HepG2 (cell line): Measurements from ENCODE around the gene FXYD5. TPM values are rescaled to one million over a fixed set of nuclear protein-coding genes. Genes with fewer than 3 reads are reported as not detected.

Experiments used
- ATAC-seq: fragments of 200-7000 bp; cut with Tn5 transposase; 3 replicates; pipeline ENCODE4 v1.9.1; 2020; ENCODE audit warnings: mild to moderate bottlenecking, moderate library complexity
- BruUV-seq: library from RNA; stranded (reverse); fragments of 400-500 nt; replicated peaks from 2 replicates; lab custom pipeline; 2021; lab: Mats Ljungman, UMichigan
- CTCF ChIA-PET: fragments of 300-600 bp; formaldehyde crosslinking; extraction: SDS; loops from one replicate; lab custom pipeline; 2021; ENCODE audit warnings: low total read pairs, inconsistent platforms, low intra/inter-chr PET ratio; lab: Yijun Ruan, JAX
- POLR2A ChIA-PET: fragments of 350-600 bp; sonication (Branson Sonifier 250); formaldehyde crosslinking; loops from one replicate; lab custom pipeline; 2020; ENCODE audit warnings: antibody characterized with exemption, inconsistent platforms; lab: Yijun Ruan, JAX
- DNase-seq: peaks from one replicate; pipeline ENCODE4 v3.0.0-alpha.2; 2015; ENCODE audit warnings: low spot score
- FAIRE-seq: peaks from 3 replicates; lab custom pipeline; 2011; peaks lifted over from hg19 to GRCh38; lab: Jason Lieb, UNC
- H2AFZ ChIP-seq: one replicate; pipeline ENCODE4 v1.6.1; 2011; ENCODE audit warnings: low read length, inconsistent platforms
- H3K27ac ChIP-seq: fragments of 300-600 bp; 3 replicates; pipeline ENCODE4 v1.8.0; 2011; ENCODE audit warnings: mixed run types, mild to moderate bottlenecking, mixed read lengths, low read length, inconsistent platforms; ENCODE audit not compliant: insufficient read depth; ENCODE audit errors: extremely low read length
- H3K27me3 ChIP-seq, 2 experiments: fragments of 200-600 bp in 1 of 2; 2 replicates in 1 of 2; 3 replicates in 1 of 2; pipeline versions ENCODE4 v1.6.0 to v1.8.0; 2011; ENCODE audit warnings: low read length in 2 of 2, mild to moderate bottlenecking in 2 of 2, moderate library complexity in 2 of 2, inconsistent platforms in 1 of 2; ENCODE audit not compliant: insufficient read depth in 2 of 2, control insufficient read depth in 1 of 2
- H3K36me3 ChIP-seq, 2 experiments: fragments of 200-600 bp in 1 of 2; replicated peaks in 1 of 2; 2 replicates in 1 of 2; 3 replicates in 1 of 2; pipeline versions ENCODE4 v1.5.1 to v1.8.0; 2011; ENCODE audit warnings: low read length in 2 of 2, inconsistent platforms in 1 of 2; ENCODE audit not compliant: insufficient read depth in 2 of 2, control insufficient read depth in 1 of 2
- H3K4me1 ChIP-seq: 2 replicates; pipeline ENCODE4 v1.5.1; 2012; ENCODE audit warnings: low read length, inconsistent platforms; ENCODE audit not compliant: insufficient read depth
- H3K4me2 ChIP-seq: 2 replicates; pipeline ENCODE4 v1.6.0; 2011; ENCODE audit warnings: low read depth, low read length, inconsistent platforms
- H3K4me3 ChIP-seq, 3 experiments: fragments of 200-600 bp in 1 of 3; sonication (generic), shearing (Covaris generic) in 1 of 3; replicated peaks in 1 of 3; 2 replicates each; pipeline ENCODE4 v1.5.1; 2011 to 2016; ENCODE audit warnings: low read length in 3 of 3, inconsistent platforms in 2 of 3, low read depth in 2 of 3, mild to moderate bottlenecking in 2 of 3, control low read depth in 1 of 3, mixed read lengths in 1 of 3; ENCODE audit not compliant: insufficient read depth in 1 of 3
- H3K79me2 ChIP-seq: one replicate; pipeline ENCODE4 v1.6.1; 2011; ENCODE audit warnings: low read length, inconsistent platforms; ENCODE audit not compliant: insufficient read depth
- H3K9ac ChIP-seq: 2 replicates; pipeline ENCODE4 v1.6.0; 2011; ENCODE audit warnings: mild to moderate bottlenecking, low read depth, low read length, inconsistent platforms; ENCODE audit not compliant: insufficient read depth
- H3K9me3 ChIP-seq: 2 replicates; pipeline ENCODE4 v1.5.1; 2012; ENCODE audit warnings: mild to moderate bottlenecking, low read length
- H4K20me1 ChIP-seq: 2 replicates; pipeline ENCODE4 v1.6.0; 2011; ENCODE audit warnings: inconsistent platforms, mild to moderate bottlenecking, low read length, moderate library complexity; ENCODE audit not compliant: insufficient read depth
- DNMT3B ChIP-seq: conservative IDR thresholded peaks from 2 replicates; pipeline ENCODE4 v1.6.1; 2016; ENCODE audit warnings: missing biosample characterization, control low read depth
- HNRNPUL1 ChIP-seq: fragments of 200-400 bp; formaldehyde crosslinking; IDR thresholded peaks from 2 replicates; pipeline ENCODE4 v1.6.1; 2017; ENCODE audit warnings: low read depth, mild to moderate bottlenecking, low read length, moderate library complexity
- MNT ChIP-seq: fragments of 450-650 bp; IDR thresholded peaks from 2 replicates; pipeline ENCODE4 v1.6.1; 2016
- NFE2L1 ChIP-seq: sonication (generic); formaldehyde crosslinking; IDR thresholded peaks from 2 replicates; pipeline ENCODE4 v1.4.0; 2020; ENCODE audit warnings: missing genetic modification reagents, mild to moderate bottlenecking, borderline replicate concordance
- PHF20 ChIP-seq: sonication (generic); formaldehyde crosslinking; IDR thresholded peaks from 2 replicates; pipeline ENCODE4 v1.5.0; 2020; ENCODE audit warnings: mild to moderate bottlenecking, missing genetic modification reagents
- RAD21 ChIP-seq: fragments of 450-650 bp; formaldehyde crosslinking; IDR thresholded peaks from 2 replicates; pipeline ENCODE4 v1.5.0; 2020; ENCODE audit warnings: mild to moderate bottlenecking
- RFX5 ChIP-seq: IDR thresholded peaks from 2 replicates; pipeline ENCODE4 v1.6.1; 2011; ENCODE audit warnings: low read depth, low read length, improper control_type of control experiment
- ZNF30 ChIP-seq: sonication (generic); formaldehyde crosslinking; IDR thresholded peaks from 2 replicates; pipeline ENCODE4 v1.5.0; 2020; ENCODE audit warnings: mild to moderate bottlenecking, missing genetic modification reagents
- ZNF614 ChIP-seq: IDR thresholded peaks from 2 replicates; pipeline ENCODE4 v1.6.1; 2018; ENCODE audit warnings: missing biosample characterization, missing genetic modification reagents, inconsistent platforms, borderline replicate concordance
- ZNF616 ChIP-seq: sonication (generic); formaldehyde crosslinking; IDR thresholded peaks from 2 replicates; pipeline ENCODE4 v1.5.0; 2020; ENCODE audit warnings: low read depth, mild to moderate bottlenecking, missing genetic modification reagents
- ZNF776 ChIP-seq: sonication (generic); formaldehyde crosslinking; IDR thresholded peaks from 2 replicates; pipeline ENCODE4 v1.4.0; 2020; ENCODE audit warnings: mild to moderate bottlenecking, missing genetic modification reagents
- WGBS: methylation state at CpG from one replicate; pipeline ENCODE4 v1.1.6; 2017; ENCODE audit warnings: low lambda C conversion rate; 5-methylcytosine and 5-hydroxymethylcytosine counted together
- in situ Hi-C: cut with HindIII; loops from 2 replicates; pipeline ENCODE4 v1.10.0; 2017; ENCODE audit warnings: low pct_unique_long_range_greater_than_20kb; ENCODE audit not compliant: extremely low pct_ligation_motif_present
- intact Hi-C: fragments of 100-400 bp; cut with micrococcal nuclease; formaldehyde crosslinking; loops from one replicate; pipeline ENCODE4 v1.10.0; 2022; ENCODE audit not compliant: unreplicated experiment
- polyA plus RNA-seq, 8 experiments: library from polyadenylated mRNA; depleted of rRNA in 3 of 8; stranded (reverse) in 7 of 8; unstranded in 1 of 8; fragments of >200 nt; fragmentation: Illumina TruSeq in 4 of 8; extraction: Trizol in 4 of 8; gene quantifications; 2 replicates each; pipeline versions ENCODE4 v1.2.1 to v1.2.3, GENCODE V29; 2011 to 2016; ENCODE audit warnings: low read depth in 4 of 8, missing spikeins in 1 of 8, mixed read lengths in 1 of 8; ENCODE audit not compliant: insufficient read depth in 1 of 8
- total RNA-seq, 5 experiments: library from RNA; depleted of rRNA; stranded (reverse); fragments of >200 nt; fragmentation: Illumina TruSeq; extraction: Trizol; gene quantifications; 2 replicates each; pipeline ENCODE4 v1.2.3, GENCODE V29; 2016; ENCODE audit warnings: low read depth in 1 of 5
- TF ChIP-seq, protein P1 (sequence below): sonication (generic); formaldehyde crosslinking; conservative IDR thresholded peaks from 2 replicates; pipeline ENCODE4 v1.4.0; 2020; ENCODE audit warnings: missing genetic modification reagents

FXYD5 gene
- total and polyA plus RNA-seq, 2 of the 13 experiments (the other 11 are each of a cell fraction or from before 2014, with no cell fraction given) = 0.65 TPM; not detected in 1

DNA sequence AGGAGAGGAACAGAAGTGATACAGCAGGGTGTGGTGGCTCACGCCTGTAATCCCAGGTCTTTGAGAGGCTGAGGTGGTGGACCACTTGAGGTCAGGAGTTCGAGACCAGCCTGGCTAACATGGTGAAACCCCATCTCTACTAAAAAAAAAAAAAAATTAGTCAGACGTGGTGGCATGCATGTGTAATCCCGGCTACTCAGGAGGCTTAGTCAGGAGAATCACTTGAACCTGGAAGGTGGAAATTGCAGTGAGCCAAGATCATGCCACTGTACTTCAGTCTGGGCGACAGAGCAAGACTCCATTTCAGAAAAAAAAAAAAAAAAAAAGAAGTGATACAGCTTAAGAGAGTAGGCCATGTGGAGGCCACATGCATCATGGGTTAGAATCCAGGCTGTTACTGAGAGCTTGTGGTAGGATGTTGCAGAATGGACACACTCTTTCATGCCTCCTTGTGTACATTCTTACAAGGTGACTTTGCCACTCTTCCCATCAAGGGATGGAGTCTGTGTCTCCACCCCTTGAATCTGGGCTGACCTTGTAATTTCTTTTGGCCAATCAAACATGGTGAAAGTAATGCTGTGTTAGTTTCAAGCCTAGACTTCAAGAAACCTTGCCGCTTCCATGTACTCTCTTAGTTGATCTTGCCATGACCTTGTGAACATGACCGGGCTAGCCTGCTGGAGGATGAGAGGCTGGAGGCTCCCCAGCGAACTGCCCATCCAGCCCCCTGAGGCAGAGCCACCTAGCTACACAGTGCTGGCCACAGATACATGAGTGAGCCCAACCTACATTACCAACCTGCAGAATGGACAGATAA lies 61.7 kb downstream of the FXYD5 start:
- ATAC-seq = no peak
- BruUV-seq = no TSS peak
- 27% methylated on average over 8 of the region's 8 CpGs for WGBS
- H3K9me3 ChIP-seq = no peaks in the 10 kb centered on the region
- TF ChIP-seq ZNF614 (CRISPR knock-in tag) (no peak), MNT (no peak), RAD21 (CRISPR knock-in tag) (no peak), NFE2L1 (no peak), ZNF616 (CRISPR knock-in tag) (no peak), DNMT3B (no peak), ZNF776 (no peak), HNRNPUL1 (no peak), RFX5 (no peak), ZNF30 (no peak), PHF20 (CRISPR knock-in tag) (no peak)
- TF ChIP-seq, protein P1, sequence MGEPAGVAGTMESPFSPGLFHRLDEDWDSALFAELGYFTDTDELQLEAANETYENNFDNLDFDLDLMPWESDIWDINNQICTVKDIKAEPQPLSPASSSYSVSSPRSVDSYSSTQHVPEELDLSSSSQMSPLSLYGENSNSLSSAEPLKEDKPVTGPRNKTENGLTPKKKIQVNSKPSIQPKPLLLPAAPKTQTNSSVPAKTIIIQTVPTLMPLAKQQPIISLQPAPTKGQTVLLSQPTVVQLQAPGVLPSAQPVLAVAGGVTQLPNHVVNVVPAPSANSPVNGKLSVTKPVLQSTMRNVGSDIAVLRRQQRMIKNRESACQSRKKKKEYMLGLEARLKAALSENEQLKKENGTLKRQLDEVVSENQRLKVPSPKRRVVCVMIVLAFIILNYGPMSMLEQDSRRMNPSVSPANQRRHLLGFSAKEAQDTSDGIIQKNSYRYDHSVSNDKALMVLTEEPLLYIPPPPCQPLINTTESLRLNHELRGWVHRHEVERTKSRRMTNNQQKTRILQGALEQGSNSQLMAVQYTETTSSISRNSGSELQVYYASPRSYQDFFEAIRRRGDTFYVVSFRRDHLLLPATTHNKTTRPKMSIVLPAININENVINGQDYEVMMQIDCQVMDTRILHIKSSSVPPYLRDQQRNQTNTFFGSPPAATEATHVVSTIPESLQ (CRISPR knock-in tag) = no peak
- H3K4me1 ChIP-seq = peaks cover 24% of the 10 kb centered on the region
- in situ Hi-C loops (no loop called here), intact Hi-C loops (no loop called here)
- no peaks in the 10 kb centered on the region for H3K79me2 ChIP-seq
- POLR2A ChIA-PET = no interaction called here
- no peaks in the 10 kb centered on the region for H3K27me3 ChIP-seq
- H3K4me2 ChIP-seq = no peak overlapping the region
- no peaks in the 10 kb centered on the region for H4K20me1 ChIP-seq
- H3K27ac ChIP-seq = no peak overlapping the region
- FAIRE-seq = no peak
- H3K4me3 ChIP-seq = no peak overlapping the region
- DNase-seq = no peak
- H3K36me3 ChIP-seq = no peaks in the 10 kb centered on the region
- no peak overlapping the region for H3K9ac ChIP-seq
- CTCF ChIA-PET = no interaction called here
- H2AFZ ChIP-seq = no peak overlapping the region
